H9 (cell line): ENCODE data around the gene IGSF3. TPM values are rescaled to one million over a fixed set of nuclear protein-coding genes. Genes with fewer than 3 reads are reported as not detected.

Source experiments
- DNase-seq: peaks from one replicate; pipeline ENCODE4 v3.0.0-alpha.2; 2017
- H2AFZ ChIP-seq: one replicate; pipeline ENCODE4 v1.6.1; 2013; ENCODE audit warnings: mild to moderate bottlenecking, low read length, control low read depth, moderate library complexity
- H2AK5ac ChIP-seq: 2 replicates; pipeline ENCODE4 v1.6.1; 2013; ENCODE audit warnings: low read length, control low read depth, mixed read lengths; ENCODE audit not compliant: insufficient read length
- H2BK120ac ChIP-seq: one replicate; pipeline ENCODE4 v1.6.1; 2013; ENCODE audit warnings: low read depth, mild to moderate bottlenecking, low read length, control low read depth, inconsistent platforms; ENCODE audit not compliant: poor library complexity, severe bottlenecking
- H2BK12ac ChIP-seq: 2 replicates; pipeline ENCODE4 v1.6.1; 2013; ENCODE audit warnings: low read length, control low read depth, mixed read lengths, low read depth; ENCODE audit not compliant: insufficient read length
- H2BK15ac ChIP-seq: 2 replicates; pipeline ENCODE4 v1.6.1; 2013; ENCODE audit warnings: low read depth, low read length, control low read depth
- H2BK20ac ChIP-seq: one replicate; pipeline ENCODE4 v1.6.1; 2013; ENCODE audit warnings: low read depth, mild to moderate bottlenecking, low read length, control low read depth, inconsistent platforms; ENCODE audit not compliant: poor library complexity, severe bottlenecking
- H2BK5ac ChIP-seq: 2 replicates; pipeline ENCODE4 v1.6.1; 2013; ENCODE audit warnings: low read length, control low read depth, mixed read lengths; ENCODE audit not compliant: insufficient read length
- H3K14ac ChIP-seq: 2 replicates; pipeline ENCODE4 v1.6.1; 2013; ENCODE audit warnings: low read length, control low read depth; ENCODE audit not compliant: insufficient read depth
- H3K18ac ChIP-seq: 2 replicates; pipeline ENCODE4 v1.6.1; 2013; ENCODE audit warnings: low read depth, mild to moderate bottlenecking, mixed read lengths, low read length, control low read depth; ENCODE audit not compliant: insufficient read length
- H3K23ac ChIP-seq: 2 replicates; pipeline ENCODE4 v1.6.1; 2013; ENCODE audit warnings: low read length, control low read depth, mixed read lengths, low read depth; ENCODE audit not compliant: insufficient read length
- H3K23me2 ChIP-seq: 2 replicates; pipeline ENCODE4 v1.6.1; 2013; ENCODE audit warnings: low read depth, mild to moderate bottlenecking, mixed read lengths, low read length, control low read depth; ENCODE audit not compliant: insufficient read length, poor library complexity, severe bottlenecking
- H3K27ac ChIP-seq: 2 replicates; pipeline ENCODE4 v1.5.1; 2013; ENCODE audit warnings: low read length, control low read depth, mixed read lengths, low read depth; ENCODE audit not compliant: insufficient read length
- H3K27me3 ChIP-seq: 2 replicates; pipeline ENCODE4 v1.6.1; 2013; ENCODE audit warnings: low read length, control low read depth, inconsistent platforms; ENCODE audit not compliant: insufficient read depth
- H3K4ac ChIP-seq: 2 replicates; pipeline ENCODE4 v1.6.1; 2013; ENCODE audit warnings: low read depth, mild to moderate bottlenecking, control low read depth, inconsistent platforms, low read length, moderate library complexity
- H3K4me1 ChIP-seq: 2 replicates; pipeline ENCODE4 v1.6.1; 2013; ENCODE audit warnings: low read length, control low read depth, inconsistent platforms; ENCODE audit not compliant: insufficient read depth
- H3K4me2 ChIP-seq: 2 replicates; pipeline ENCODE4 v1.6.1; 2013; ENCODE audit warnings: low read length, control low read depth, mixed read lengths; ENCODE audit not compliant: insufficient read length, insufficient read depth
- H3K56ac ChIP-seq: 2 replicates; pipeline ENCODE4 v1.6.1; 2013; ENCODE audit warnings: low read depth, mild to moderate bottlenecking, mixed read lengths, low read length, control low read depth; ENCODE audit not compliant: insufficient read length
- H3K79me1 ChIP-seq: 2 replicates; pipeline ENCODE4 v1.6.1; 2013; ENCODE audit warnings: low read depth, mild to moderate bottlenecking, moderate library complexity, low read length, control low read depth, inconsistent platforms; ENCODE audit not compliant: insufficient read depth, poor library complexity, severe bottlenecking
- H3K79me2 ChIP-seq: 2 replicates; pipeline ENCODE4 v1.6.1; 2013; ENCODE audit warnings: low read length, control low read depth, inconsistent platforms; ENCODE audit not compliant: insufficient read depth
- H3K9ac ChIP-seq: 2 replicates; pipeline ENCODE4 v1.6.1; 2013; ENCODE audit warnings: low read length, control low read depth, mixed read lengths; ENCODE audit not compliant: insufficient read length; ENCODE audit errors: extremely low read depth
- H3K9me3 ChIP-seq: one replicate; pipeline ENCODE4 v1.6.1; 2013; ENCODE audit warnings: low read depth, low read length, inconsistent platforms; ENCODE audit not compliant: control insufficient read depth
- H3T11ph ChIP-seq: one replicate; pipeline ENCODE4 v1.6.1; 2013; ENCODE audit warnings: mild to moderate bottlenecking, low read length, control low read depth, inconsistent platforms
- H4K20me1 ChIP-seq: one replicate; pipeline ENCODE4 v1.6.1; 2013; ENCODE audit not compliant: control insufficient read depth, insufficient read length, insufficient read depth
- H4K5ac ChIP-seq: 2 replicates; pipeline ENCODE4 v1.6.1; 2013; ENCODE audit warnings: low read depth, mild to moderate bottlenecking, mixed read lengths, low read length, control low read depth; ENCODE audit not compliant: insufficient read length
- H4K8ac ChIP-seq: replicated peaks from 2 replicates; pipeline ENCODE4 v1.6.1; 2013; ENCODE audit warnings: low read length, control low read depth, mixed read lengths, low read depth; ENCODE audit not compliant: insufficient read length
- H4K91ac ChIP-seq: 2 replicates; pipeline ENCODE4 v1.6.1; 2013; ENCODE audit warnings: low read depth, mild to moderate bottlenecking, moderate library complexity, mixed read lengths, low read length, control low read depth; ENCODE audit not compliant: insufficient read length
- H3K27ac Mint-ChIP-seq, 3 experiments: 2 replicates in 2 of 3; 3 replicates in 1 of 3; pipeline ENCODE4 v1.8.0; 2020 to 2021; ENCODE audit warnings: mixed read lengths in 3 of 3, mild to moderate bottlenecking in 1 of 3, moderate library complexity in 1 of 3
- H3K27me3 Mint-ChIP-seq: 2 replicates; pipeline ENCODE4 v1.8.0; 2021; ENCODE audit warnings: low read depth, mild to moderate bottlenecking, moderate library complexity, mixed read lengths
- H3K36me3 Mint-ChIP-seq, 3 experiments: 2 replicates in 2 of 3; 3 replicates in 1 of 3; pipeline ENCODE4 v1.8.0; 2020 to 2021; ENCODE audit warnings: low read depth in 3 of 3, mixed read lengths in 3 of 3; ENCODE audit not compliant: insufficient read depth in 1 of 3
- H3K4me1 Mint-ChIP-seq, 2 experiments: 2 replicates each; pipeline ENCODE4 v1.8.0; 2020; ENCODE audit warnings: mixed read lengths in 2 of 2
- H3K4me3 Mint-ChIP-seq, 2 experiments: 2 replicates in 1 of 2; 3 replicates in 1 of 2; pipeline ENCODE4 v1.8.0; 2020 to 2021; ENCODE audit warnings: mild to moderate bottlenecking in 2 of 2, mixed read lengths in 2 of 2, moderate library complexity in 1 of 2
- H3K9me3 Mint-ChIP-seq, 2 experiments: 2 replicates in 1 of 2; 3 replicates in 1 of 2; pipeline ENCODE4 v1.8.0; 2020; ENCODE audit warnings: mild to moderate bottlenecking in 2 of 2, mixed read lengths in 2 of 2, moderate library complexity in 1 of 2
- WGBS: extraction: QIAGEN DNeasy Blood & Tissue Kit; methylation state at CpG from one replicate; pipeline ENCODE4 v1.1.7; 2013; ENCODE audit warnings: missing lambda C conversion rate, low lambda C conversion rate, mixed read lengths; ENCODE audit not compliant: insufficient read length; ENCODE audit errors: extremely low coverage; 5-methylcytosine and 5-hydroxymethylcytosine counted together
- total RNA-seq: library from RNA; stranded (reverse); gene quantifications from 2 replicates; pipeline ENCODE4 v1.2.1, GENCODE V29; 2021
- TF ChIP-seq, protein P1 (sequence below): fragments of 200-600 bp; sonication (generic); conservative IDR thresholded peaks from 3 replicates; pipeline ENCODE4 v1.8.0; 2021; ENCODE audit warnings: antibody characterized with exemption, mild to moderate bottlenecking

The IGSF3 gene
- total RNA-seq, 1 experiment from 2014 or later: 19.1 TPM

DNA sequence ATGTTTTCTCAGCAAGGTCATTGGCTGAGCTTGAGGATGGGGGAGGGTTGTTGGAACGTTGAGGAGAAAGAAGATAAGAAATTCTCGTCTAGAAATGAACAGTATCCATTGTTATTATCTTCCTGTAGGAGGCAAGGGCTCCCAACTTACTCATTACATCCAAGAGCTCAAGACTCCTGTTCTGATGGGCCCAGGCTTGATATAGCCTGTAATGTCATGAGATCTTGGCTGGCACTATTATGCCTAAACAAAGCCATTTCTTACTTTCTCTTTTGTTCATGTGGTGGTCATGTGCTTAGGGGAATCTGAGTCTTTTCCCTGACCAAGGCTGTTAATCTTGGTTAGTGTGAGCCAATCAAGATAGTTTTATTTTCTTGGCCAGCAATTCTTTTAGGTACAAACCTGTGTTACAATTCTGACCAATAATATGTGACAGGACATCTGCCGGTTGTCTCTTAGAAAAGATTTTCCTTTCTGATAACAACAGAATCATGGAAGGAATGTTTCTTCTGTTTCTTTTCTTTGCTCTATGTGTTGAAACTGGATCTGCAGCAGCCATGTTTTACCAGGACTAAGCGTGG, 15.2 kb upstream of the IGSF3 start:
- H2BK15ac ChIP-seq: no peak overlapping the region
- no peaks in the 10 kb centered on the region; the same call in 1 of the 2 replicates for H3K4me1 ChIP-seq
- H3T11ph ChIP-seq: no peak overlapping the region
- no peak for DNase-seq
- no peak overlapping the region for H2BK5ac ChIP-seq
- no peak overlapping the region for H4K91ac ChIP-seq
- no peak overlapping the region for H4K5ac ChIP-seq
- no peaks in the 10 kb centered on the region for H3K79me1 ChIP-seq
- H2AK5ac ChIP-seq: no peak overlapping the region
- no peak overlapping the region for H2BK20ac ChIP-seq
- Mint-ChIP-seq H3K27ac (no peak overlapping the region), H3K9me3 (no peaks in the 10 kb centered on the region), H3K36me3 (no peaks in the 10 kb centered on the region), H3K4me1 (peaks cover 5 to 8% of the 10 kb centered on the region in 2 experiments), H3K27me3 (no peaks in the 10 kb centered on the region), H3K4me3 (no peak overlapping the region)
- no peak overlapping the region for H3K9ac ChIP-seq
- H3K9me3 ChIP-seq: no peaks in the 10 kb centered on the region
- no peak overlapping the region for H3K14ac ChIP-seq
- H3K27me3 ChIP-seq: no peaks in the 10 kb centered on the region
- no peak overlapping the region for H3K18ac ChIP-seq
- H3K56ac ChIP-seq: no peak overlapping the region
- H2BK120ac ChIP-seq: no peak overlapping the region
- H2BK12ac ChIP-seq: no peak overlapping the region
- H3K4ac ChIP-seq: no peak overlapping the region
- H3K79me2 ChIP-seq: no peaks in the 10 kb centered on the region
- no peak overlapping the region for H3K23ac ChIP-seq
- no peak overlapping the region for H3K4me2 ChIP-seq
- no CpG with 5 or more reads among the region's 4 CpGs for WGBS
- TF ChIP-seq, protein P1, sequence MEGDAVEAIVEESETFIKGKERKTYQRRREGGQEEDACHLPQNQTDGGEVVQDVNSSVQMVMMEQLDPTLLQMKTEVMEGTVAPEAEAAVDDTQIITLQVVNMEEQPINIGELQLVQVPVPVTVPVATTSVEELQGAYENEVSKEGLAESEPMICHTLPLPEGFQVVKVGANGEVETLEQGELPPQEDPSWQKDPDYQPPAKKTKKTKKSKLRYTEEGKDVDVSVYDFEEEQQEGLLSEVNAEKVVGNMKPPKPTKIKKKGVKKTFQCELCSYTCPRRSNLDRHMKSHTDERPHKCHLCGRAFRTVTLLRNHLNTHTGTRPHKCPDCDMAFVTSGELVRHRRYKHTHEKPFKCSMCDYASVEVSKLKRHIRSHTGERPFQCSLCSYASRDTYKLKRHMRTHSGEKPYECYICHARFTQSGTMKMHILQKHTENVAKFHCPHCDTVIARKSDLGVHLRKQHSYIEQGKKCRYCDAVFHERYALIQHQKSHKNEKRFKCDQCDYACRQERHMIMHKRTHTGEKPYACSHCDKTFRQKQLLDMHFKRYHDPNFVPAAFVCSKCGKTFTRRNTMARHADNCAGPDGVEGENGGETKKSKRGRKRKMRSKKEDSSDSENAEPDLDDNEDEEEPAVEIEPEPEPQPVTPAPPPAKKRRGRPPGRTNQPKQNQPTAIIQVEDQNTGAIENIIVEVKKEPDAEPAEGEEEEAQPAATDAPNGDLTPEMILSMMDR: no peak
- no peak overlapping the region for H2AFZ ChIP-seq
- H4K8ac ChIP-seq: no peak overlapping the region
- no peaks in the 10 kb centered on the region for H4K20me1 ChIP-seq
- H3K23me2 ChIP-seq: no peaks in the 10 kb centered on the region
- H3K27ac ChIP-seq: no peak overlapping the region
